OCI-LY3 (cell line): Measurements from ENCODE around the gene CDKN3.
A peak's percentile ranks its signal among the peaks of the same experiment; 100 is the strongest.

ENCODE experiments used
- CTCF ChIP-seq: fragments of 200-600, 300-600 bp; sonication (generic); IDR thresholded peaks from 2 replicates; pipeline ENCODE4 v1.5.1; 2014; ENCODE audit warnings: antibody characterized with exemption, low read length, low read depth
- EZH2phosphoT487 ChIP-seq: fragments of 200-600 bp; shearing (Covaris generic); IDR thresholded peaks from 2 replicates; pipeline ENCODE4 v1.6.1; 2018; ENCODE audit warnings: antibody characterized with exemption, mixed run types, low read depth

- TF ChIP-seq CTCF: peak; percentile 25
- TF ChIP-seq EZH2phosphoT487: no peak
Observed at GRCh38 chr14:54396493-54397335, at the start of gene CDKN3.
